GM19468 (cell line): ENCODE results near the gene PKP3.
"Not testable (repeated sequence)": the region's sequence is repeated elsewhere in the genome, so short reads cannot be mapped to it uniquely, and the experiment has no call there.

ENCODE experiments used
- ATAC-seq: cut with Tn5 transposase; IDR thresholded peaks from one replicate; pipeline ENCODE4 v1.9.1; 2021; ENCODE audit warnings: mild to moderate bottlenecking, moderate library complexity, moderate number of reproducible peaks; ENCODE audit not compliant: unreplicated experiment; ENCODE audit errors: extremely low read depth

Gene PKP3

GRCh38 chr11:408154-409007, 14.4 kb downstream of the PKP3 start:
- no peak for ATAC-seq

- no peak for ATAC-seq
Observed at GRCh38 chr11:409008-409599, 15.1 kb downstream of the PKP3 start.

GRCh38 chr11:409600-410483, 15.8 kb downstream of the PKP3 start:
- ATAC-seq = no peak

GRCh38 chr11:410711-411110, 16.7 kb downstream of the PKP3 start:
- ATAC-seq = not testable (repeated sequence)

- ATAC-seq = not testable (repeated sequence)
Observed at GRCh38 chr11:411520-411919, 17.5 kb downstream of the PKP3 start.

GRCh38 chr11:412641-413119, 18.7 kb downstream of the PKP3 start:
- no peak for ATAC-seq

- ATAC-seq = no peak
Observed at GRCh38 chr11:413120-414081, 19.4 kb downstream of the PKP3 start.

- ATAC-seq = no peak
Observed at GRCh38 chr11:414318-414857, 20.4 kb downstream of the PKP3 start.

GRCh38 chr11:415640-416041, 21.6 kb downstream of the PKP3 start:
- no peak for ATAC-seq

GRCh38 chr11:416051-416756, 22.2 kb downstream of the PKP3 start:
- ATAC-seq = no peak

- ATAC-seq = no peak
Observed at GRCh38 chr11:416757-417621, 23.0 kb downstream of the PKP3 start.

GRCh38 chr11:417652-418342, 23.8 kb downstream of the PKP3 start:
- ATAC-seq = no peak

GRCh38 chr11:418343-419247, 24.6 kb downstream of the PKP3 start:
- ATAC-seq = no peak

- ATAC-seq = no peak
Observed at GRCh38 chr11:419248-420005, 25.4 kb downstream of the PKP3 start.
